Right renal cortex interstitium (tissue), 3 donors: Measurements from ENCODE around the gene SLC43A1. TPM values are rescaled to one million over a fixed set of nuclear protein-coding genes. Genes with fewer than 3 reads are reported as not detected.
"Not testable (repeated sequence)": the region's sequence is repeated elsewhere in the genome, so short reads cannot be mapped to it uniquely, and the experiment has no call there.

ENCODE experiments used
- DNase-seq, 3 donors: peaks; one replicate each; pipeline ENCODE4 v3.0.0-alpha.2; 2013; ENCODE audit warnings: low read depth in 3 of 3, low spot score in 2 of 3
- polyA plus RNA-seq, 3 donors: library from polyadenylated mRNA; unstranded; fragments of 120-200 nt; gene quantifications; one replicate each; pipeline ENCODE4 v1.2.1, GENCODE V29; 2013; ENCODE audit not compliant: insufficient read length in 3 of 3

SLC43A1 gene
- polyA plus RNA-seq, 3 donors: 5.0 to 6.1 (median 5.4) TPM

DNA sequence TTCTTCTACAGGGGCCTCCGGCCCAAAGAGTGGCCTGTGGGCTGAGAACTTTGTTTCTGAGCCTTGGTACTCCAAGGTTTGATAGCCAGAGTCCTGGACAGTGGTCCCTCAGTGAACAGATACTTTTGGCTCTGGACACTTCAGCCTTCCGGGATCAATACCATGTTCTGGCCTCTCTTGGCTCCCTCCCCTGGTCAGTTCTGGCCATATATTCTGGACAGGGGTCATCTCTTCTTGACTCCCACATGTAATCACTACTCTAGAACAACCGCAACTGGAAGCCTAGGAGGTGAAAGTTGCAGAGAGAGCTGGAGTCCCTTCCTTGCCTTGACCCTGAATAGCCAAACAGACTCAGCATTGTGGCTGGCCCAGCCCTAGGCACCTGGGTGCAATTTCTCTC lies 52.9 kb downstream of the SLC43A1 start:
- no peak for DNase-seq

DNA sequence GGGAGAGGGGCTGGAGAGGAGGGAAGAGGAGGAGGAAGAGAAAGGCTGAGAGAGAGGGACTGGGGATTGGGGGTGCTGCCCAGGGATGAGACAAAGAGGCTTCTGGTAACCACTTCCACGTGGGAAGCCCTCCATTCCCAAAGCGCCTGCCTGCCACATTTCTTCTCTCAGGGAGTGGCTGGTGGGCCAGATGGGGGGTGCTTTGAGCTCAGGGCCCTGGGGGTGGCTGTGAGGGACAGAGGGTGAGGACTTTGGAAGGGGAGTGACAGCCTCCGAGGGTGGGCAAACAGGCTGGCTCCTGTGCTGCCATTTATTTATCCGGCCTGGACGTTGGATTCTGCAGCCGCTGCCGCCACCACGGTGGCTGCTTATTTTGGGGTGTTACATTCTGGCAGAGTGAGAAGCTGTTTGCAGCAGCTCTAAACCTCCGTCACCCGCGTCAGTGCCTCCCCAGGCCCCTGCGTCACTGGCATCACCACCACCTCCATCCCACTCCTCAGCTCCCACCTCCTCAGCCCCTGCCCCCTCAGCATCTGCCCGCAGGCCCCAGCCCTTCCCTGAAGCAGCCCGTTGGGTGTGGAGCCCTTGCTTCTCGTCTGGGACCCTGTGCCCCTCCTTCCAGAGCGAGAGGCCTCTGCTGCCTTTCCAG lies 53.5 kb downstream of the SLC43A1 start:
- DNase-seq: no peak

DNA sequence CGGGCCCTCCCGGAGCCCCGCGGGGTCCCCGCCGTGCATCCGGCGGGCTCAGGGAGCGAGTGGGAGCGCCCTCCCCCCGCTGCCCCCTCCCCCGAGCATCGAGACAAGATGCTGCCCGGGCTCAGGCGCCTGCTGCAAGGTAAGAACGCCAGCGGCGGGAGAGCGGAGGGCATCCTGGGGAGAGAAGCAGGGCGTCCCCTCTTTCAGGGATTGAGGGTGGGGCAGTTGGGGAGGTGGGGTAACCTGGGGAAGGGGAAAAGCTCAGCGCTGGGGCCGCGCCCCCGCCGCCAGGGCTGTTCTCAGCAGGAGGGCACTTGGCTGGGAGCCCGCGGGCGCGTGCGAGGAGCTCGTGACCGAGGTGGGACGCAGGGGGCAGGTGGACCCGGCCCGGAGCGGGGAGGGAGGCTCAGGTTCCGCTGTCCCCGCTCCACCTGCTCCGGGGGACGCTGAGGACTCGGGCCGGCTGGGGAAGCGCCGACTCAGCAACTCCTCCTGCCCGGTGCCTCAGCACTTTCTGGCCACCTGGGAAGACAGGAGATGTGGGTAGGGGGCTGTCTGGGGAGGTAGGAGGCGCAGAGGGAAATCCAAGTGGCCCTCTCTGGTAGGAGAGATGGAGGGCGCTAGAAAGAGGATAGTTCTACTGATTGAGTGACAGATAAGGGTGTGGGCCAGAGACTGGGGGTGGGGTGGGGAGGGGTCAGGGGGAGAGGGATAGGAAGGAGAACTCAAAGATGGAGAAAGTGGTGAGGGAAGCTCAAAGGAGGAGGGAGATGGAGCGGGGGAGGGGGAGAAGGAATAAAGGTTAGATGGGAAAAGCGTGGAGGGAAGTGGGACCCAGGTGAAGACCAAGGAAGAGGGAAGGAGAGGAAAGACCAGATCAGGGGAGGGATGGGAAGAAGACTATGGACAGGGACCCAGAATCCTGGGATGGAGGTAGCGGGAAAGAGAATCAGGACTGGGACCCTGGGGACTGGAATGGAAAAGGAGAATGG lies 54.4 kb downstream of the SLC43A1 start:
- DNase-seq: no peak

DNA sequence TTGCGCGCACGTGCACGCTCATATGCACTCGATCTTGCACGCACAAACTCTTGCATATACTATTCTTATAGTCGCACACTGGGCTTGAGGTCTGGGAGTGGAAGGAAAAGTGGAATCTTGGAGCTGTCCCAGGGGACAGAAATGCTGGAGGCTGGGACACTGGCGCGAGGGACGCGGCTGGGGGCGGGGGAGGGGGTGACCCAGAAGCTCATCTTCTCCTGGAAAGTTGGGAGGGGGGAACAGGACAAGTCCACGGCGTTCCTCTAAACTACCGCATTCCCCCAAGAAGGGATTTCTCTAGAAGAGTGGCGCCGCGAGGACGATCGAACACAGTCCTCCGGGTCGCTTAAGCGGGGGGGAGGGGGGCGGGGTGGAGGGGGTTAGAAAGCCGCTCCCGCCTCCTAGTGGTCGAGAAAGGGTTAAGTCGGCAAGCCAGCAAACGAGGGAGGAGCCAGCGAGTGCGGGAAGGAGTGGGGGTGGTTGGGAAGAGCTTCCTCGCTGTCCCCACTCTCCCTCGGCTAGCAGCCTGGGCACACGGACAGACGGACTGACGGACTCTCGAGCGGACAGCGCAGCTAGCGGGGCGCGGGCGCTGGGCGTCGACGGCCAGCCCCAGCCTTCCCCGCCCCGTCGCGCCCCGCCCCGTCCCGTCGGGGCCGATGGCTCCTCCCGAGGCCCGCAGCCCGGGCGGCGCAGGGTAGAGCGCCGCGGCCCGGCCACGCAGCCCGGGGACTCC lies 55.3 kb downstream of the SLC43A1 start, which contains the start of gene RTN4RL2:
TSS of gene RTN4RL2 (plus strand) at position 507 of the 736 bp plus-strand sequence. CDS start 338 bp downstream, outside the sequence.
- DNase-seq: no peak

DNA sequence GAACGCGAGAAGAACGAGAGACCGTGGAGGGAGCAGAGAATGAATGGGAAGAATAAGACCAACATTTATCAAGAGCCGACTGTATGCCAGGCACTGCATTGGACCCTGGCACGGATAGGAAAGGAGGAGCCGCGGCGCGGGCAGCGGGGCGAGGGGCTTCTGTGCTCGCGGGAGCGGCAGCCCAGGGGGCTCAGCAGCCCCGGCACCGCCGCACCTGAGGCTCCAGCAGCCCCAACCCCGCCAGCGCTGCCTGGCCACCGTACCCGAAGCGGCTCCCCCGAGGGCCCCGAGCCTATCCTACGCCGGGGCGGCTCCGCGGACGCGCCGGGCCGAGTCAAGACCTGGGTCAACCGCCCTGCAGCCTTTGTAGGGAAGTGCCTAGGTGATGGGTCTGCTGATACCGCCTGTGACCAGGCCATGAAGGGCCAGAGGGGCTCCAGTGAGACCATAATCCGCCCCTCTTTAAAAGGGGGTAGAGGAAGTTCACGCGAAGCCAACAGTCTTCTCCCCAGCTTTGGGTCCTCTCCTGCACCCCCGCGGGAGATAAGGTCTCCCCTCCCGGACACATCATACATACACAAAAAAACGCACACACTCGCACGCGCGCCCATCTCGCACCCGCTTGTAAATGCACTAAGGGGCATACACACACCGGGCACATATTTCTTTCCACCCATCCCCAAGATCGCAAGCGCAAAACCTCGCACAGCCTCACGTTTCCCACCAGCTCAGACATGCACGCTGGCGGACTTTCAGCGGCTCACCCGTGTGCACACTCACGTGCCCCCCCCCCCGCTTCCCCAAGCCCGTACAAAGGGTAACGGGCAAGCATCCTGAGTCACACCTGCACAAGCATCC lies 56.1 kb downstream of the SLC43A1 start:
- no peak for DNase-seq

DNA sequence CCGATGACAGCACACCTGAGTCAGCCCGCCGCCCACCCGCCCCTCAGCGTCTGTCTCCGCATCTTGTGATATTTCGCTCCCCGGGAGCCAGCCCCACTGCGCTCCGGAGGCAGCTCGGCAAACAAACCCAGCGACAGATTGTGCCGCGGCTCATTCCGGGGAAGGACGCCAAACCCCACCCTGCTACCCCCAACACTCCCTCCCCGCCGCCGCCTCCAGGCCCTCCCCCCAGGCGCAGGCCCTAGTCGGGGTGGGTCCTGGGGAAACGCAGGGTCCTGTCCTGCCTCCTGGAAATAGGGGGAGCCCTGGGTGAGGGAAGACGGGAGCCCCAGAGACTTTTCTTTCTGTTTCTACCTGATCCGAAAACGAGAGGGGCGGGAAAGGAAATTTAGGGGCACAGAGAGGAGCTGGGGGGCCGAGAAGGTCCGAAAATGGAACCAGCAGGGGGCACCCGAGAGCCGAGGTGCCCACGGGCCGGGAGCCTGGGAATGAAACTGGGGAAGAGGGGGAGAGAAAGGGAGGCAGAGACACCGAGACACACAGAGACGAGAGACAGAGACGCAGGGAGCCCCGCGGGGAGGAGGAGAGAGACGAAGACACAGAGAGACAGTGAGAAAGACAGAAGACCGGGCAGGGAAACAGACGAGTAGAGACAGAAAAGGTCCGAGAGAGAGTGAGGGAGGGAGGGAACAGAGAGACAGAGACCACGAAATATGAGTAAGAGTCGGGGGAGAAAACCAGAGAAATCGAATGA lies 56.9 kb downstream of the SLC43A1 start:
- DNase-seq: no peak

DNA sequence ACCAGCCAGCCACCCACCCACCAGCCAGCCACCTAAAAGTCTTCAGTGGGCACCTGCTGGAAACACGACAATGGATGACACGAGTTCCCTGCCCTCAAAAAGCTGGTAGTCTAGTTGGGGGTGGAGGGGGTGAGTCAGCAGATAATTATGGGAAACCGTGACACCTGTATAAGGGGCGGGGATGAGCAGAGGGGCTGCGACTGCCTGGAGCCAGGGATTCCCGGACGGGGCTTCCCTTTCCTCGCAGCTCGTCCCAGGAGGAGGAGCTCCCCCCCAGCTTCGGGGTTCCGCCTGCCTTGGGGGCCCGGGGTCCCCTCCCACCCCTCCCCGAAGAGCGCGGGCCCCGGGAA lies 57.5 kb downstream of the SLC43A1 start:
- no peak for DNase-seq

DNA sequence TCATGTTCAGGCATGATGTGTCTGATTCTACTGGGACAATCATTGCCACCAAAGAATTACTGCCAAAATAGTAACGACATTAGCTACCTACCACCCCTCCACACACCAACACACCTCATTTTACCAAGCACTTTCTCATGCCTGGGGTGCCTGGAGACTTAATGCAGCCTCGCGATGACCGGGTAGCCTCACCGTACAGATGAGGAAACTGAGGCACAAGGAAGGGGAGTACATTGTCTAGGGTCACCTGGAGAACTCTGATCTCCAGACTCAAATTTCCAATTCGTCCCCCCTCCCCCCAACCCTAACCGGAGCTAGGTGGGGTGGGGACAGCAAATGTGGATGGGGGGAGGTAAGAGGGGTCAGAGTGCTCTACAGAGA lies 57.9 kb downstream of the SLC43A1 start:
- DNase-seq: no peak

DNA sequence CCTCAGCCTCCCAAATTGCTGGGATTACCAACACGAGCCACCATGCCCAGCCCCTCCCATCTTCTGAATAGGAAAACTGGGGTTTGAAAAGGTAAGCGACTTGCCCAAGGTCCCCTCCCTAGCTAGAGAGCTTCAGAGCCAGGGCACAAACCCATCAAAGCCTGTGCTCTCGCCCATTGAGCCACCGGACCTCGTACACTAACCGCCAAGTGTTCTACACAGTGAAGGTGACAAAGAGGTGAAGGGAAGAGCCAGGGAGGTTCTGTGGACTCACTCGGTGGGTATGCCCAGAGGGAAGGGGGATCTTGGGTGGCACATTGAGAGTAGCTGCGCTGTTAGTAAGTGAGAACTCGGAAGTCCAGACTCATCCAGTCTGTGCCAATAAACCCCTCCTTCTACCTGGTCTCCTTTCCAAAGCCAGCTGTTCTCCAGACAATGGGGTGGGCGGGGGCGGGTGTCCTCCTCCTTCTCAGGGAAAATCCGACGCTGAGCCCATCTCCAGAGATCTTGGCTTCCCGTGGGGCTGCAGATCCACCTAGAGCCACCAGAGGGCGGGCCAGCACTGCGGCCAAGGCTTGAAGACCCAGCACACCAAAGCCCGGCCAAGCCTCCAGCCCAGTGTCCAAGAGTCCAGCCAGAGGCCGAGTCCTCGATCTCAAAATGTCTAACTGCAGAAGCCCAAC lies 58.4 kb downstream of the SLC43A1 start:
- peak; percentile 57 to 74 (median 66) for DNase-seq

DNA sequence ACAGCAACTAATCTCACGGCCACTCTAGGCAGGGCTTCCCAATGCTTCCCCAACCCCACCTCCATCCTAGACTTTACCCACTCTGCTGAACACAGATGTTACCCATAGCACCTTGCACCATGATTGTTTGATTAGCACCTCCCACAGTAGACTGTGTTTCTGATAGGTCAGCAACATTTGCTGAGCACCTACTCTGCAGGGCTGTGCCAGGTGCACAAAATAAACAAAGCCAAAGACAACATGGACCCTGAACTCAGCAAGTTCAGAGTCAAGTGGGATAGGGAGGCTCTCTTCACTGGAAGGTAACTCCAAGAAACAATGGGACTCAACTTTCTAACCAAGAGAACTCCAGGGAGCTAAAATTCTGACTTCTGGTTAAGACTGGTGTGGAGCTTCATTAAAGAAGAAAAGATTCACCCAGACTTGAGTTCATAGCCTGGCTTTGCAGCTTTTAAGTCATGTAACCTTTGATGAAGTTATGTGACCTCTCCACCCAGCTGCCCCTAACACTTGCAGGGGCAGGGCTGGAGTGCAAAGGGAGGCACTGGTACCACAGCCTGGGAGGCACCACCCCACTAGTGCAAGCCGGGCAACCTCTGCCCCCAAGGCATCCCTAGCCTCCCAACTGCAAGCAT lies 61.8 kb downstream of the SLC43A1 start:
- no peak for DNase-seq

DNA sequence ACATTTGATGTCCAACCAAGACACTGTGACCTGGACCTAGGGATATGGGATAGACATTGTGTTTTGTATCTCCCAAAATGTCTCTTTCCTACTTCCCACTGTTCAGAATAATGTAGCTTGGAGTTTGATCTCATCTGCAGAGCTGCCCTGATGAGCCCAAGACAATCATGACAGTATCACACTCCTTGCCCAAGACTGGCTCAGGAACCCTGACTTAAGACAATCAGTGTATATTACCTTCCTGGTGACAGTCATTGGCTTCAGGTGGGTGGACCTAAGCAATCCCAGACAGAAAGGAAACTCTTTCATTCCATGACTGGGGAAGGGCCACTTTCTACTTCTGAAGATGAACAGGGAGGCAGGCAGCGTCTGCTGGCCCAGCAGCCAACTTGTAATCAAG lies 69.4 kb downstream of the SLC43A1 start:
- no peak for DNase-seq

DNA sequence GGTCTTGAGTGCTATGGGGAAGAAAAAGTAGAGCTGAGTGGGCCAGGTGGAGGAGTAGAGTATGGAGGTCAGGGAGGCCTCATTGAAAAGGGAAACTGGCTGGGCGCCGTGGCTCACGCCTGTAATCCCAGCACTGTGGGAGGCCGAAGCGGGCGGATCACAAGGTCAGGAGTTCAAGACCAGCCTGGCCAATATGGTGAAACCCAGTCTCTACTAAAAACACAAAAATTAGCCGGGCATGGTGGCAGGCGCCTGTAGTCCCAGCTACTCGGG lies 70.4 kb downstream of the SLC43A1 start:
- not testable (repeated sequence) for DNase-seq

DNA sequence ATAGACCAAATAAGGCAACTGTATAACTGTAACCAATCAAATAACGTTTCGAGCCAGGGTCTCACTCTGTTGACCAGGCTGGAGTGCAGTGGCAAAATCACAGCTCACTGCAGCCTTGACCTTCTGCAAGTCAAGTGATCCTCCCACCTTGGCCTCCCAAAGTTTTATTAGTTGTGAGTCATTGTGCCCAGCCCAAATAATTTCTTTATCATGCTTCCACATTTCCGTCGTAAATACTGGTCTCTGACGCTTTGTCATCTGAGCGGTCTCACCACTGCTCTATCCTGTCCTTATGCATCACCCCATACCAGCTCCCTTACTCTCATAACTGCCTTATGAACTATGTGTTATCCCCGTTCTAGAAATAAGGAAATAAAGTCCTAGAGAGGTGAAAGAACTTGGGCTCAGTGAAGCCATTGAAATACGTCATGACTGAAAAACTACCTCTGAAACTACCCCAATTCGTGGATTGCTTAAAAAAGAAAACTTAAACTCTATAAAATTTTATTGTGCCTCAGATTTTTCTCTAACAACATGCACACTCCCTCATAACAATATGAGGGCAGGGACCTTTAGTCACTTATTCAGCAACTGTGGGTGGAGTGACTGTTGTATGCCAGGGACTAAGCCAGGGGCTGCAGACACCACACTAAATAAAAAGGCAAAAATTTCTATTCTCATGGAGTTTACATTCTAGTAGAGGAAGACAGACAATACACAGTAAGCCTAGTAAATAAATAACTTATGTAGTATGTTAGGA lies 71.0 kb downstream of the SLC43A1 start:
- DNase-seq: no peak

DNA sequence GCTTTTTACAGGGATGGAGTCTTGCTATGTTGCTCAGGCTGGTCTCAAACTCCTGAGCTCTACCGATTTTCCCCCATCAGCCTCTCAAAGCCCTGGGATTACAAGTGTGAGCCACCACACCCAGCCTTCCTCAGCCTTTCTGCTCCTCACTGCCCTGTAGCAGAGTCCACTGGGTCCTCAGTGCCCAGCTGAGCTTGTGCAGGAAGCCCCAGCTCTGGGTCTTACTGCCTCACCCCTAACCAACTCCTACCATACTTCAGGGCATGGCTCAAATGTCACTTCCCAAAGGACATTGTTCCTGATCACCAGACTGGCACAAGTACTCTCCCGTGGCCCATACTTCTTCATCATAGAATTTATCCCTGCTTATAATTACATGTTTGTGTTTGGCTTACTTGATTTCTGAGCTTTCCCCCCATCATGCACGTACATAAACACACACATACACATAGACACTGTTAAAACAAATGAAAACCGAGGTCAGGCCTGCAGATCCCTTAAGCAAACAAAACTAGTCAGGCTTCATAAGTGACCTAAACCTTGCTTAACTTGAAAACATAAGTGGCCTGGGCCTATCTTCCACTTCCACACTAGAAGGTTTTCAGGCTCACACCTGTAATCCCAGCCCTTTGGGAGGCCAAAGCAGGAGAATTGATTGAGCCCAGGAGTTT lies 74.6 kb downstream of the SLC43A1 start:
- DNase-seq: no peak

DNA sequence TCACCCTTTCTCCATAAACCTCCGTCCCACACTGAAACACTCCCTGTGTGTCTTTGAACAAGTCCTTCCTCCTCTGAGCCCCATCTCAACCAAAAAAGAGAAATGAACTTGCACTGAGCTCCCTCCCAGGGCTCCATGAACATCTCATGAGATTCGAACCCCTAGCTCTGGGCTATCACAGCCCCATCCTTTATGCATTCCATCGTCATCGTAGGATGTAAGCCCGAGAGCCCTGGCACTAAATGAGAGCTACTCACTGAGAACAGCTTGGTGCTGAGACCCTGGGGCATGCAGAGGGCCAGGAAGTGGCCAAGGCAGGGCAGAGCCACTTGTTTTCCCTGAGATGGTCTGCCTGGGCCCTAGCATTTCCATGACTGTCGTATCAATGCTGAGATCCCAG lies 75.7 kb downstream of the SLC43A1 start:
- DNase-seq: no peak

DNA sequence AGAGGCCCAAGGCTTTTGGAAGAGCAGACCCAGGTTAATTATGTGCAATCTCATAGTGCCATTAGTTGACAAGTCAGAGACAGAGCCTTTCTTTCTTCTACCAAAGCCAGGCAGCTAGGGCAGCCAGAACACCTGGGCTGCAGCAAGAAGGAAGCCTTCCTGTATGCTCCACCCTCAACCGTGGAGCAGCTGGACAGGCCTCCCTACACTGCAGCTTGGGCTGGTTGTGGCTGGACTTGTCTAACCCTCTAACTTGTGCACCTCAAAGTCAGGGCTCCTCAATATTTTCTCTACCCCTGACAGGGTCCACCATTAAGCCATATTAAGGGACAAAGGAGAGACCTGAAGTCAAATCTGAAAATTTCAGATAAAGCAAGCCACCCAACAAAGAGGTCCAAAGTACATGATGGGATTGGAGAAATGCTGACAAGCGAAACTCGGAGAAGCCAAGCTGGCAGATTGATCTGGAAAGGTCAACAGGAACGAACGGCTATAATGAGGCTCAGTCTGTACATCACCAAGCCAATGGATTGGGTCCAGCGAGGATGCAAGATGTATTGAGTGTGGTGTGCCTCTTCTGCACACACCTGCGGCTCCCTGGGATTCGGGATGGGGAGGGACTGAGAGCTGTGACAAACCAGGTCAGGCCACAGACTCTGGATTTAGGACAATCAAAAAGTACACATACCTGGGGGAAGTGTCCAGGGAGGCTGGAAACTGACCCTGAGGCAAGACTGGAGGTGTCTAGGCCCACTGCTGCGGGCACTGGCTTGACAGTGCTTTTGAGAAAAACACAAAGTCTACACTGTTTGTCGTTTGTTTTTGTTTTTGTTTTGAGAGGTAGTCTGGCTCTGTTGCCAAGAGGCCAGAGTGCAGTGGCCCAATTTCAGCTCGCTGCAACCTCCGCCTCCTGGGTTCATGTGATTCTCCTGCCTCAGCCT lies 76.9 kb downstream of the SLC43A1 start:
- no peak for DNase-seq
